GM23338 (cell line): ENCODE results near the gene KIAA1671.

ENCODE experiments used
- CREB1 ChIP-seq: fragments of 250-450 bp; sonication (Bioruptor Pico); IDR thresholded peaks from 2 replicates; pipeline ENCODE4 v1.5.0; 2020; ENCODE audit warnings: low read depth, mild to moderate bottlenecking, moderate library complexity
- EZH2 ChIP-seq: fragments of 200-600 bp; sonication (generic); IDR thresholded peaks from one replicate; pipeline ENCODE4 v1.8.0; 2017; ENCODE audit warnings: antibody characterized with exemption, mild to moderate bottlenecking, low read depth; ENCODE audit not compliant: unreplicated experiment
- EZH2phosphoT487 ChIP-seq: fragments of 200-600 bp; sonication (generic); IDR thresholded peaks from one replicate; pipeline ENCODE4 v1.8.1; 2018; ENCODE audit warnings: antibody characterized with exemption; ENCODE audit not compliant: unreplicated experiment
- POLR2AphosphoS5 ChIP-seq: IDR thresholded peaks from 2 replicates; pipeline ENCODE4 v1.6.1; 2016; ENCODE audit warnings: antibody characterized with exemption, low read depth
- TF ChIP-seq, protein P1 (sequence below), 2 experiments: fragments of 200-600 bp in 1 of 2; sonication (generic) in 1 of 2; conservative IDR thresholded peaks; 2 replicates each; pipeline versions ENCODE4 v1.5.1 to v1.6.1; 2016 to 2017; ENCODE audit warnings: antibody characterized with exemption in 2 of 2, low read depth in 2 of 2, mild to moderate bottlenecking in 2 of 2, moderate library complexity in 1 of 2
- TF ChIP-seq, protein P2 (sequence below): IDR thresholded peaks from one replicate; pipeline ENCODE4 v1.6.1; 2018; ENCODE audit warnings: antibody characterized with exemption; ENCODE audit not compliant: unreplicated experiment

DNA sequence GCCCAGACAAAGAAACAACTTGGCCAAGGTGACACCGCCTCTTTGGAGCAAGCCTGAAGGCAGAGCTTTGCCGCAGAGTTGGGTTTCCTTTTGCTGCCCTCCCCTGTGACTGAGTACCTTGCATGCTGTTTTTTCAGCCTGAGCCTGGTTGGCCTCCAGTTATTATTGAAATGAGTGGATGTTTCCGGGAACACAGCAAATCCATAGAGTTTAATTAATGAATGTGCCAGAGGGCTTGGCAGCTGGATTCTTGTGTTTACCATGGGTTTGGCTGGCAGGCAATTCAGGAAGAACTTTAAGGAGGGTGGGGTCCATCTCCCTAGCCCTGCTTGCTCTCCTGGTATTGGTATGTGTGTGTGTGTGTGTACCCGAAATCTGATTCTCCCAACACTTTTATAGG is 181.5 kb downstream of the KIAA1671 start:
- TF ChIP-seq, protein P1, sequence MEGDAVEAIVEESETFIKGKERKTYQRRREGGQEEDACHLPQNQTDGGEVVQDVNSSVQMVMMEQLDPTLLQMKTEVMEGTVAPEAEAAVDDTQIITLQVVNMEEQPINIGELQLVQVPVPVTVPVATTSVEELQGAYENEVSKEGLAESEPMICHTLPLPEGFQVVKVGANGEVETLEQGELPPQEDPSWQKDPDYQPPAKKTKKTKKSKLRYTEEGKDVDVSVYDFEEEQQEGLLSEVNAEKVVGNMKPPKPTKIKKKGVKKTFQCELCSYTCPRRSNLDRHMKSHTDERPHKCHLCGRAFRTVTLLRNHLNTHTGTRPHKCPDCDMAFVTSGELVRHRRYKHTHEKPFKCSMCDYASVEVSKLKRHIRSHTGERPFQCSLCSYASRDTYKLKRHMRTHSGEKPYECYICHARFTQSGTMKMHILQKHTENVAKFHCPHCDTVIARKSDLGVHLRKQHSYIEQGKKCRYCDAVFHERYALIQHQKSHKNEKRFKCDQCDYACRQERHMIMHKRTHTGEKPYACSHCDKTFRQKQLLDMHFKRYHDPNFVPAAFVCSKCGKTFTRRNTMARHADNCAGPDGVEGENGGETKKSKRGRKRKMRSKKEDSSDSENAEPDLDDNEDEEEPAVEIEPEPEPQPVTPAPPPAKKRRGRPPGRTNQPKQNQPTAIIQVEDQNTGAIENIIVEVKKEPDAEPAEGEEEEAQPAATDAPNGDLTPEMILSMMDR (conservative IDR thresholded peaks at IDR 0.05; ENCODE audit: low read depth in 2 of 2), result no peak
- TF ChIP-seq POLR2AphosphoS5 (no peak), EZH2 (no peak), EZH2phosphoT487 (no peak), CREB1 (CRISPR knock-in tag) (no peak)
- TF ChIP-seq, protein P2, sequence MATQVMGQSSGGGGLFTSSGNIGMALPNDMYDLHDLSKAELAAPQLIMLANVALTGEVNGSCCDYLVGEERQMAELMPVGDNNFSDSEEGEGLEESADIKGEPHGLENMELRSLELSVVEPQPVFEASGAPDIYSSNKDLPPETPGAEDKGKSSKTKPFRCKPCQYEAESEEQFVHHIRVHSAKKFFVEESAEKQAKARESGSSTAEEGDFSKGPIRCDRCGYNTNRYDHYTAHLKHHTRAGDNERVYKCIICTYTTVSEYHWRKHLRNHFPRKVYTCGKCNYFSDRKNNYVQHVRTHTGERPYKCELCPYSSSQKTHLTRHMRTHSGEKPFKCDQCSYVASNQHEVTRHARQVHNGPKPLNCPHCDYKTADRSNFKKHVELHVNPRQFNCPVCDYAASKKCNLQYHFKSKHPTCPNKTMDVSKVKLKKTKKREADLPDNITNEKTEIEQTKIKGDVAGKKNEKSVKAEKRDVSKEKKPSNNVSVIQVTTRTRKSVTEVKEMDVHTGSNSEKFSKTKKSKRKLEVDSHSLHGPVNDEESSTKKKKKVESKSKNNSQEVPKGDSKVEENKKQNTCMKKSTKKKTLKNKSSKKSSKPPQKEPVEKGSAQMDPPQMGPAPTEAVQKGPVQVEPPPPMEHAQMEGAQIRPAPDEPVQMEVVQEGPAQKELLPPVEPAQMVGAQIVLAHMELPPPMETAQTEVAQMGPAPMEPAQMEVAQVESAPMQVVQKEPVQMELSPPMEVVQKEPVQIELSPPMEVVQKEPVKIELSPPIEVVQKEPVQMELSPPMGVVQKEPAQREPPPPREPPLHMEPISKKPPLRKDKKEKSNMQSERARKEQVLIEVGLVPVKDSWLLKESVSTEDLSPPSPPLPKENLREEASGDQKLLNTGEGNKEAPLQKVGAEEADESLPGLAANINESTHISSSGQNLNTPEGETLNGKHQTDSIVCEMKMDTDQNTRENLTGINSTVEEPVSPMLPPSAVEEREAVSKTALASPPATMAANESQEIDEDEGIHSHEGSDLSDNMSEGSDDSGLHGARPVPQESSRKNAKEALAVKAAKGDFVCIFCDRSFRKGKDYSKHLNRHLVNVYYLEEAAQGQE, result no peak
